IgD-negative memory B cell (primary cell): ENCODE results near the gene PARD3. TPM values are rescaled to one million over a fixed set of nuclear protein-coding genes. Genes with fewer than 3 reads are reported as not detected.
"Not testable (repeated sequence)": the region's sequence is repeated elsewhere in the genome, so short reads cannot be mapped to it uniquely, and the experiment has no call there.

ENCODE experiments used
- H3K27ac Mint-ChIP-seq, 3 donors: one replicate each; pipeline ENCODE4 v1.8.0; 2020 to 2022; ENCODE audit warnings: mild to moderate bottlenecking in 3 of 3, mixed read lengths in 3 of 3, moderate library complexity in 1 of 3
- H3K27me3 Mint-ChIP-seq: one replicate; pipeline ENCODE4 v1.8.0; 2021; ENCODE audit warnings: mixed read lengths
- H3K36me3 Mint-ChIP-seq: one replicate; pipeline ENCODE4 v1.8.0; 2020; ENCODE audit warnings: mild to moderate bottlenecking, mixed read lengths
- H3K4me1 Mint-ChIP-seq, 3 donors: one replicate each; pipeline ENCODE4 v1.8.0; 2020 to 2022; ENCODE audit warnings: mixed read lengths in 3 of 3, mild to moderate bottlenecking in 1 of 3
- H3K4me3 Mint-ChIP-seq, 4 donors: one replicate each; pipeline ENCODE4 v1.8.0; 2020 to 2022; ENCODE audit warnings: mild to moderate bottlenecking in 4 of 4, mixed read lengths in 4 of 4, moderate library complexity in 3 of 4
- H3K9me3 Mint-ChIP-seq, 3 donors: one replicate each; pipeline ENCODE4 v1.8.0; 2020 to 2021; ENCODE audit warnings: mixed read lengths in 3 of 3, mild to moderate bottlenecking in 1 of 3
- polyA plus RNA-seq: library from polyadenylated mRNA; unstranded; fragments of 300-500 nt; fragmentation: Illumina TruSeq; gene quantifications from one replicate; pipeline ENCODE4 v1.2.3, GENCODE V29; 2021

The PARD3 gene
- polyA plus RNA-seq, 1 donor from 2014 or later, result not detected

GRCh38 chr10:34370126-34370525 lies 445.0 kb downstream of the PARD3 start:
- Mint-ChIP-seq H3K4me1 (no peaks in the 10 kb centered on the region), H3K27me3 (peaks cover 2% of the 10 kb centered on the region), H3K36me3 (no peaks in the 10 kb centered on the region), H3K9me3 (peaks cover 3 to 8% (median 4%) of the 10 kb centered on the region in 3 donors), H3K4me3 (no peak overlapping the region), H3K27ac (no peak overlapping the region)

- H3K36me3 Mint-ChIP-seq, result no peaks in the 10 kb centered on the region
- H3K4me1 Mint-ChIP-seq, result no peaks in the 10 kb centered on the region
- no peak overlapping the region for H3K4me3 Mint-ChIP-seq
- H3K27me3 Mint-ChIP-seq, result peaks cover 2% of the 10 kb centered on the region
- H3K9me3 Mint-ChIP-seq, result peaks cover 2 to 8% (median 3%) of the 10 kb centered on the region in 3 donors
- H3K27ac Mint-ChIP-seq, result no peak overlapping the region
Observed at GRCh38 chr10:34369120-34369519, 446.0 kb downstream of the PARD3 start.

DNA sequence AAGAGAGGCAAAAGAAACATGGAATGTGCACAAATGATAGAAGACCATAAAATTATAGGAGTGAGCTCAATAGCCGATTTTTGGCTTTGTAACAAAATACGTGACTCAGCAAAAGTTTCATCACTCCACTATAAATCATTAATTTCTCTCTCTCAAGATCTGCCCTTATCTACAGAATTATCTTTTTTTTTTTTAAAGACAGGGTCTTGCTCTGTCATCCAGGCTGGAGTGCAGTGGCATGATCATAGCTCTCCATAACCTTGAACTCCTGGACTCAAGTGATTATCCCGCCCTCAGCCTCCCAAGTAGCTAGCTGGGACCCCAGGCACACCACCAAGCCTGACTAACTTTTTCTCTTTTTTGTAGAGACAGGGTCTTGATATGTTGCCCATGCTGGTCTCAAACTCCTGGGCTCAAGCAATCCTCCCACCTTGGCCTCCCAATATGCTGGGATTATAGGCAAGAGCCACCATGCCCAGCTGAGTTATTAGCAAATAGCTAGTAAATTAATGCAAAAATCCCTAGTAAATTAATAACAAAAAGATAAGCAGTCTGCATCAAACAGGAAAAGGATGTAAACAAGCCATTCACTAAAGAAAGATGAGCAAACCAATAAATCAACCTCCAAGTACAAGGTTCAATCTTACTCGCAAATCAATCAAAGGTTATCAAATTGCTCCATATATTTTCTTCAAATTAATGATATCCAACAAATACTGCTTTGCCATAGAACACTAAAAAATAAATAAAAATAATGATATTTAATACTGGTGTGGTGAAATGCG lies 450.7 kb downstream of the PARD3 start:
- Mint-ChIP-seq H3K9me3 (peaks cover 2 to 4% (median 3%) of the 10 kb centered on the region in 3 donors), H3K4me3 (no peak overlapping the region), H3K27ac (no peak overlapping the region), H3K4me1 (no peaks in the 10 kb centered on the region), H3K36me3 (no peaks in the 10 kb centered on the region), H3K27me3 (peaks cover 2% of the 10 kb centered on the region)

DNA sequence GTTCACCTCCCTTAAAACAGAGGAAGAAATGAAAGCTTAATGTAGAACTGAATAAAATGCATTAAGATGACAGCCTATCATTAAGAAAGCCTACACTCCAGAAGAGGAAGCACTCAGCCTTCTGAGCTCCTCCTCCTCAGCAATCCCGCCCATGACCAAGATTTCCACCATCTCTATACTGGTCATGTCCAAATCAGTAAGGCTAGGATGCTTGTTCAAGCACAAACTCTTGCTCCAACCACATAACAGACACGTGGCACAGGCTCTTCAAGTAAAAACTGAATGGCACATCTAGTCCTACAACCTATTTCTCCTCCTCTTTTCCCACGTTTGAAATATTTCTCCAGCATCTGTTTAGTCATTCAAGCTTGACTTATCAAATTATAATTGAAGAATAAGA lies 454.1 kb downstream of the PARD3 start:
- Mint-ChIP-seq H3K27me3 (no peaks in the 10 kb centered on the region), H3K9me3 (no peaks in the 10 kb centered on the region), H3K4me3 (no peak overlapping the region), H3K27ac (no peak overlapping the region), H3K36me3 (no peaks in the 10 kb centered on the region), H3K4me1 (no peaks in the 10 kb centered on the region)

GRCh38 chr10:34359435-34359813 lies 455.7 kb downstream of the PARD3 start:
- Mint-ChIP-seq H3K36me3 (no peaks in the 10 kb centered on the region), H3K4me3 (no peak overlapping the region), H3K27ac (no peak overlapping the region), H3K9me3 (peaks cover 0 to 2% (median 0%) of the 10 kb centered on the region in 3 donors), H3K27me3 (no peaks in the 10 kb centered on the region), H3K4me1 (peaks cover 0 to 1% (median 0%) of the 10 kb centered on the region in 3 donors)

- H3K27ac Mint-ChIP-seq, result no peak overlapping the region
- peaks cover 0 to 1% (median 0%) of the 10 kb centered on the region in 3 donors for H3K4me1 Mint-ChIP-seq
- H3K27me3 Mint-ChIP-seq, result no peaks in the 10 kb centered on the region
- H3K9me3 Mint-ChIP-seq, result peaks cover 0 to 2% (median 0%) of the 10 kb centered on the region in 3 donors
- H3K36me3 Mint-ChIP-seq, result no peaks in the 10 kb centered on the region
- no peak overlapping the region for H3K4me3 Mint-ChIP-seq
Observed at GRCh38 chr10:34358729-34359434, 456.2 kb downstream of the PARD3 start.

DNA sequence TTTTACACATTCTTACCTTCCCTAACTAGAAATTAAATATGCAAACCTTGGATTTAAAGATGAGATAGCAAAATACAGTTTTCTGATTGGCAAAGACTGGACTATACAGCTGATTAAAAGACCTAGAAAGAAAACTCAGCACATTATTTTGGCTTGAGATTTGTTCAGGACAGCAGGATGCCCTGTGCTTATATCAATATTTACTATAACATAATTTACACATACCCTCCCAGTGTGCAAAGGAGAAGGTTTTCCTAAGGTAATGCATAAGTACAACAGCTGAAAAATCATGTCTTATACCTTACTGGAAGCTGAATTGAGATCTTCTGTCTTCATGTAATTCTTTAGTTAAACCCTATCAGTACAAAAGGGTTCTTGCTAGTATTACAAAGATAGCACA lies 458.6 kb downstream of the PARD3 start:
- peaks cover 0 to 1% (median 0%) of the 10 kb centered on the region in 3 donors for H3K4me1 Mint-ChIP-seq
- no peak overlapping the region for H3K27ac Mint-ChIP-seq
- no peaks in the 10 kb centered on the region for H3K27me3 Mint-ChIP-seq

GRCh38 chr10:34353530-34353929 lies 461.6 kb downstream of the PARD3 start:
- not testable (repeated sequence) for H3K4me3 Mint-ChIP-seq, H3K36me3 Mint-ChIP-seq, H3K27ac Mint-ChIP-seq, H3K4me1 Mint-ChIP-seq, H3K9me3 Mint-ChIP-seq, H3K27me3 Mint-ChIP-seq

More for the DNA sequence above, 458.6 kb downstream of the PARD3 start:
- no peaks in the 10 kb centered on the region for H3K36me3 Mint-ChIP-seq
- H3K9me3 Mint-ChIP-seq, result peaks cover 0 to 2% (median 0%) of the 10 kb centered on the region in 3 donors
- no peak overlapping the region for H3K4me3 Mint-ChIP-seq

DNA sequence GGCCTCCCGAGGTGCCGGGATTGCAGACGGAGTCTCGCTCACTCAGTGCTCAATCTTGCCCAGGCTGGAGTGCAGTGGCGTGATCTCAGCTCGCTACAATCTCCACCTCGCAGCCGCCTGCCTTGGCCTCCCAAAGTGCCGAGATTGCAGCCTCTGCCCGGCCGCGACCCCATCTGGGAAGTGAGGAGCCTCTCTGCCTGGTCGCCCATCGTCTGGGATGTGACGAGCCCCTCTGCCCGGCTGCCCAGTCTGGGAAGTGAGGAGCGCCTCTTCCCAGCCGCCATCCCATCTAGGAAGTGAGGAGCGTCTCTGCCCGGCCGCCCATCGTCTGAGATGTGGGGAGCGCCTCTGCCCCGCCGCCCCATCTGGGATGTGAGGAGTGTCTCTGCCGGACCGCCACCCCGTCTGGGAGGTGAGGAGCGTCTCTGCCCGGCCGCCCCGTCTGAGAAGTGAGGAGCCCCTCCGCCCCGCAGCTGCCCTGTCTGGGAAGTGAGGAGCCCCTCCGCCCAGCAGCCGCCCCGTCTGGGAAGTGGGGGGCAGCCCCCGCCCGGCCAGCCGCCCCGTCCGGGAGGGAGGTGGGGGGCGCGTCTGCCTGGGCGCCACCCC lies 462.4 kb downstream of the PARD3 start:
- H3K27ac Mint-ChIP-seq, result peak overlapping the region in 1 of 3 donors; percentile 67
- H3K36me3 Mint-ChIP-seq, H3K27me3 Mint-ChIP-seq, H3K4me3 Mint-ChIP-seq, H3K4me1 Mint-ChIP-seq, H3K9me3 Mint-ChIP-seq: not testable (repeated sequence)

DNA sequence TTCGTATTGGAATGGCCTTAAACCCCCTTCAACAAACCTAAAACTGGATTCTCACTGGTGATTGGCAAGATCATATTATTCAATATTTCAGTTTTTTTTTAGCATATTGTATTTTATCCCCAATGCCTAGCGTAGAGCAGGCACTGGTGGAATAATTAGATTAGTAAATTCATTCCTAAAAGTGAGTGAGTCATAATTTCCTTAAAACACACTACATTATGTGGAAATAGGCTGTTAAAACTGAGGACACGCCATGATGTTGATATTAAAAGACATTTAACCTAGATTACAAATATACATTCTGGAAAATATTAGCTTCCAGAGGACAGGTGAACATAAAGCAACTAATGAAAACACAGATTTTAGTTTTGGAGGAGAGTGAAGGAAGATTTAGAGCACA lies 463.9 kb downstream of the PARD3 start:
- peaks cover 1 to 4% (median 2%) of the 10 kb centered on the region in 3 donors for H3K9me3 Mint-ChIP-seq
- H3K36me3 Mint-ChIP-seq, result no peaks in the 10 kb centered on the region
- H3K4me1 Mint-ChIP-seq, result peaks cover 0 to 1% (median 0%) of the 10 kb centered on the region in 3 donors
- no peaks in the 10 kb centered on the region for H3K27me3 Mint-ChIP-seq
- no peak overlapping the region for H3K27ac Mint-ChIP-seq
- no peak overlapping the region for H3K4me3 Mint-ChIP-seq

DNA sequence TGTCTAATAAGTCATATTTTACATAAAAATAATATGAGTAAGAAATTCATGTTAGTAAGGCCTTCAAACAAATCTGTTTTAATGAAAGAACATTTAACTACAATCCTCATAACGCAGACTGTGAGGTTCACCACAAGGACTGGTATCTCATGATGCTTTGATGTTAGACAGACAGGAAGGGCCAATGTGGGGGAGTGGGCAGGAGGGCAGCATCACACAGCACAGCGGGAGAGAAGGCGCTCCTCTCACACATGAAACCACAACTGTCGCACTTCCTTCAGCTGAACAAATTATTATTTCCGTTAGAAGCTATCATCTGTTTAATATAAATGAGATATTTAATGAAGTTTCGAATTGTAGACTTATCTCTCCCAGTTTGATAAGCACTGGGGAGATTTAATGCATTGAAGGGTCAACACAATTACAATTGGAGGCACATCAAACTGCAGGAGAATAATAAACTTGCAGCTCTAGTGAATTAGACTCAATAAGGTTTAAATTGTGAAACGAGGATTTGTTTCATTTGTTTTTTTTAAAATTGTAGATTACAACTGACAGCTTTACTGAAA lies 466.1 kb downstream of the PARD3 start:
- H3K4me1 Mint-ChIP-seq, result no peaks in the 10 kb centered on the region
- H3K27ac Mint-ChIP-seq, result no peak overlapping the region
- H3K4me3 Mint-ChIP-seq, result no peak overlapping the region
- no peaks in the 10 kb centered on the region for H3K36me3 Mint-ChIP-seq
- peaks cover 2 to 9% (median 5%) of the 10 kb centered on the region in 3 donors for H3K9me3 Mint-ChIP-seq
- no peaks in the 10 kb centered on the region for H3K27me3 Mint-ChIP-seq

- Mint-ChIP-seq H3K9me3 (peaks cover 2 to 9% (median 5%) of the 10 kb centered on the region in 3 donors), H3K4me1 (no peaks in the 10 kb centered on the region), H3K4me3 (no peak overlapping the region)
Observed at GRCh38 chr10:34348021-34348420, 467.1 kb downstream of the PARD3 start.

GRCh38 chr10:34347131-34347530 lies 468.0 kb downstream of the PARD3 start:
- H3K4me1 Mint-ChIP-seq, result no peaks in the 10 kb centered on the region
- no peak overlapping the region for H3K4me3 Mint-ChIP-seq
- H3K27me3 Mint-ChIP-seq, result no peaks in the 10 kb centered on the region
- no peak overlapping the region for H3K27ac Mint-ChIP-seq
- H3K36me3 Mint-ChIP-seq, result no peaks in the 10 kb centered on the region
- peaks cover 2 to 9% (median 8%) of the 10 kb centered on the region in 3 donors for H3K9me3 Mint-ChIP-seq

More at GRCh38 chr10:34348021-34348420, 467.1 kb downstream of the PARD3 start:
- Mint-ChIP-seq H3K27ac (no peak overlapping the region), H3K27me3 (no peaks in the 10 kb centered on the region), H3K36me3 (no peaks in the 10 kb centered on the region)

- Mint-ChIP-seq H3K36me3 (no peaks in the 10 kb centered on the region), H3K4me3 (no peak overlapping the region), H3K9me3 (peaks cover 2 to 9% (median 8%) of the 10 kb centered on the region in 3 donors), H3K27ac (no peak overlapping the region), H3K27me3 (no peaks in the 10 kb centered on the region), H3K4me1 (no peaks in the 10 kb centered on the region)
Observed at GRCh38 chr10:34346516-34347100, 468.5 kb downstream of the PARD3 start.

DNA sequence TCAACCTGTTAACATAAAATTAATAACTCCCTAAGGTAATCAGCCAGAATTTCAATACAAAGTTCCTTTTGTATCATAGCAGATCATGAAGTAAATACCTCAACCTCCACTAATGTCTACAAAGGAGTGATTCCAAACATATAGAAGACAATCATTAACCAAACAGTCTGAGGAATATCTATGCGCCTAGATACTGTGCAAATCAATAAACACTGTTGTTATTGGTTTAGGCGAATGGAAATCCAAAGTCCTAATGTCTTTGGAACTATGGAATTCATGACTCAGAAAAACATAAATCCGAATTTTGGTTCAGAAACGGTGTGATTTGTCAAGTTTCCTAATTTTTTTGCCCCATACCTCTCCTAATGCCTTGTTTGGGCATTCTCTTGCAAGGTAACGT lies 469.7 kb downstream of the PARD3 start:
- Mint-ChIP-seq H3K4me3 (no peak overlapping the region), H3K36me3 (no peaks in the 10 kb centered on the region), H3K27ac (peak overlapping the region in 1 of 3 donors; percentile 13), H3K9me3 (peaks cover 2 to 9% (median 8%) of the 10 kb centered on the region in 3 donors), H3K27me3 (no peaks in the 10 kb centered on the region), H3K4me1 (no peaks in the 10 kb centered on the region)
